ENCODE measurements around the gene NR5A2.

The NR5A2 gene

DNA sequence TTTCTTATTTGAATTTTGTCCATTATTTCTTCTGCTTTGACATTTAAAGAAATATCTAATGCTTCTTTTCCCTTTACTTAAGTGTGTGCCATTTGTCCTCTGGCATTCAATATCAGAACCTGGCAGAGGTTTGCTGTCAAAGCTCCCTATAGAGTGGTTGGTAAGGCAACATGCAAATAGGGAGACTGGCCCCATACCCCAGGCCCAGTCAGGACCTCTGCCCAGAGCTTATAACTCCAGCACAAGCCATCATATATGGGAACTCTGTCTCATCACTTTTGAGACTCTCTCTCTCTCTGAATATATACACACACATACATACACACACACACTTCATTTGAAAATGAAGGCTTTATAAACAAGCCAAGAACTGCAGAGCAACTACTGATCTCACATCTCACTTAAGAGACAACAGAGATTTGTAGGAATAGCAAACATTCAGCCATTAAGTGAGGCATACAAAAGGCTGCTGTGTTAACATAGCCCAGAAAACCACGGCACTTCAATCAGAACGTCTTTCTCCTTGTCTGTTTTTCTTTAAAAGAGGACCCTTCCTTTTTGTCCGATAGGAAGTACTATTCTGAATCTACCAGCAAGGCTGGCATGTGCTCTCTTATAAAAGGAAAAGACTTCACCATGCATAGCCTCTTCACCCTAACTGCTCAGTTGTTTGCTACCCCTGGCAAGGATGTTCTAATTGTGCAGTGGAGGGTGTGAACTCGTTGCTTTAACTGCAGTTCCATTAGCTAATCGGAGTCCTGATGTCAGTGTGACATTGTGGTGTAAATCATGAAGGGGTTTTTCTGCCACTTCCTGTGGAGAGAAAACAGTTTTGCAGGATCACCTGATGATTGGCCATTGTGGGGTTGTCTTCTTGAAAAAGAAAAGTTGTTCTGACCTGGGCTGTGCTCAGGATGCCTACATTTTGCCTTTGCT is 101.7 kb downstream of the NR5A2 start:
- peak; percentile 13 for DNase-seq

DNA sequence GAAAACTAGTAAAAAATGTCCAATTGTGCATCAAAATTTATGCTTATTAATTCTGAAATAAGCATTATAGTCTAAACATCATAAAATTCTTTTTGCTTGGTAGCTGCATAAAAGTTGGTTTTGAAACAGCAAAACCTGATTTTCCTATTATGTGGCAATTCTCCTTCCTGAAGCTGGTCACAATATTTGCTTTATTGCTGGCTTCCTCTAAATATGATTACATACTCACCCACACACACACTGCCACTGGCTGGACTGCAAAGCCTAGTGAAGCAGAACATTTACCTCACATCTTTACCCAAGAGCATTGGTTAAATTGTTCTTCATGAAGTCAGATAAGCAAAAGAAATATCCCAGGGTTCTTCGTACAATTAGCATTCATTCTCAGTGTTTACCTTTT is 103.0 kb downstream of the NR5A2 start:
- peak; percentile 13 for DNase-seq

DNA sequence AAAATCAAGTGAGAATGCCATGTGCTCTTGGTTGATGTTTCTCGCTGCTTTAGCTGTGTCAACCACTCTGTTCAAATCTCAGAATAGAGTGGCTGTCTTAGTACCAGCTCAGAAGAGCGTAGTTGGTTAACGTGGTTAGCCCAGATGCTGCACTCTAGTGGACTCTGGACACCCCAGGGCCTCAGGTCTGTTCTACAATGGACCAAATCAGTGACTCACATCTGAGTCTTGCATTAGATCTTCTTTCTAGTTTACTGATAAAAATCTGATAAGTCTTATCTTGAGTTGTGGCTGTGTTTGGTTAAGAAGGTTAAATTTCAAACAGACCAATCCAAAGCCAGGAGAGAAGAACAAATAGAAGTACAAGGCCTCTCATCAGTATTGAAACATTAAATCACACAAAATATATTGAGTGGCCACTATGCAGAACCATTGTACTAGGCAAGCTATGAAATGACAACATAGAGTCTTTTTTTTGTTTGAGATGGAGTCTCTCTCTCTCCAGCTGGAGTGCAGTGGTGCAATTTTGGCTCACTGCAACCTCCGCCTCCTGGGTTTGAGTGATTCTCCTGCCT is 104.1 kb downstream of the NR5A2 start:
- no peak for DNase-seq

- DNase-seq: no peak
Measured at GRCh38 chr1:200133123-200133522, 105.6 kb downstream of the NR5A2 start.

- DNase-seq: no peak
Measured at GRCh38 chr1:200134116-200134515, 106.6 kb downstream of the NR5A2 start.

- DNase-seq: no peak
Measured at GRCh38 chr1:200136384-200136783, 108.9 kb downstream of the NR5A2 start.

DNA sequence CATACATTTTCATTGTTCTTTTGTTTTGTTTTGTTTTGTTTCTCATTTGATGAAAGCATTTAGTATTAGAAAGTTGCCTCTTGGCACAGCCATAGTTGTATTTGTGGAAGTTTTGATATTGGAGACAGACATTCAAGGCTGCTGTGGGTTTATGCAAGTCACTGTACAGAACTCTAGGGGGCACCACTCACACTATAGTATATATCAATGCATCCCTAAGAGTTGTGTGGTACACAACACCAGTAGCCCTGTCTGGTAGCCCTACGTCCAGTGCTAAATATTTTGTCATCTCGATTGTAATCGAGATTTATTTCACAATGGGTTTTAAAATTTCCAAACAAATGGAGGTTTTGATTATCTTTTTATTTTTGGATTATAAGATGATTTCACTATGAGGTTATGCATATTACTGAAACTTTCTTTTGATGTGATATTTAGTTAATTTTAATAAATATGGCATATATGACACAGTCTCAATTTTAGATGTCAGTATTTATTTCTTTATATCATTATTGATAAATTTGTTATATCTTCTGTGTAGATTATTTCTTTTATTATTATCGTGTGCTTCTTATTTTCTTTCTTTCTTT is 112.2 kb downstream of the NR5A2 start:
- peak; percentile 13 for DNase-seq

- DNase-seq: no peak
Measured at GRCh38 chr1:200143347-200143746, 115.8 kb downstream of the NR5A2 start.

DNA sequence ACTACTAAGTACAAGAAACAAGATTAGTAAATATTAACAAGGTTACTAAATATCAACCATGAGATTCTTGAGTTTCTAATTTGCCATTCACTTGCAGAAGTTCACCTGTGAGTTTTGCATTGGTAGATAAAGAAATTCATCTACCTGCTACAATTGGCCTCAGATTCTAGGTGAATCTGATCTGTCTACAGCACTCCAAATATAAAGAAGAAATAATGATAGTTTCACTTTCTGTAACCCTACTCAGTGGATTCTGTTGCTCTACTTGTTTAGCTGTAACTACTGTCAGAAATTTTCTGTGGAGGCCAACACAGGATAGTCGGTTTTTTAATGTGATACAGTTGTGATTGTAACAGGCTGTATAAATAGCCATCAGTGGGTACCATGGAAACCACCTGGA is 118.6 kb downstream of the NR5A2 start:
- no peak for DNase-seq

- DNase-seq: no peak
Measured at GRCh38 chr1:200147094-200147493, 119.6 kb downstream of the NR5A2 start.

- no peak for DNase-seq
Measured at GRCh38 chr1:200147742-200148141, 120.2 kb downstream of the NR5A2 start.

DNA sequence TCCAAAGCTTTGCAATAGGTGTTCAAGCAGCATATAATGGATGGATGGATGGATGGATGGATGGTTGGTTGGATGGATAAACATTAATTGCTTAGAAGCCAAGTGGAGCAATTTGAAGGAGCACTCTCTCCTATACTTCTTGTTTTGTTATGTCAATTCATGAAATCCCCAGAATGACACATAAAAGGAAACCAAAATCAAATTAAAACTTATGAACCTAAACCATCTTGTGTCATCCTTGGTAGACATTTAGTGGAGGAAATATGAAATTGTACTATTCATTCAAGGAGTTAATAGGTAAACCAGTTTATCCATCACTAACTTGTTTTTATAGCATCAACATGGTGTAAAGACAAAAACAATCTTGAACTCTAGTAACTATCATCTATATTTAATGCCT is 122.5 kb downstream of the NR5A2 start:
- DNase-seq: no peak

- no peak for DNase-seq
Measured at GRCh38 chr1:200150721-200151120, 123.2 kb downstream of the NR5A2 start.

GRCh38 chr1:200152336-200152735 is 124.8 kb downstream of the NR5A2 start:
- DNase-seq: no peak

- no peak for DNase-seq
Measured at GRCh38 chr1:200153277-200154055, 126.0 kb downstream of the NR5A2 start.

- peak; percentile 66 for DNase-seq
Measured at GRCh38 chr1:200154069-200154767, 126.7 kb downstream of the NR5A2 start.

DNA sequence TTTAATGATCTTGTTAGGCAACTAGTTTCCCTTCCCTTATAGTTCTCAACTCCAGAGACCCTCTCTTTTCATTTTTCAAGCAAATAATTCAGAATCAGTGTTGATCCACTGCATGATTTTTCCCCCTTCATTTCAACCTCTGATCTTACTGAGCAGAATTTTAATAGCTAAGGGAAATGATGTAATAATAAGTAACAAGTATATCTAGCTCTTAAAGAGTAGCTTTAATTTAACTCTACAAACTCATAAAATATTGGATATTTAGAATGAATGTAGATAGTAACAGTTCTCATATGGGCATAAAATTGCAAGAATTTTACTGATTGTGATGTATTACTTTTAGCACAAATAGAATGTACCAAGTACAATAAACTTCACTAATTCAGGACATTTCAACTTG is 130.2 kb downstream of the NR5A2 start:
- DNase-seq: no peak

DNA sequence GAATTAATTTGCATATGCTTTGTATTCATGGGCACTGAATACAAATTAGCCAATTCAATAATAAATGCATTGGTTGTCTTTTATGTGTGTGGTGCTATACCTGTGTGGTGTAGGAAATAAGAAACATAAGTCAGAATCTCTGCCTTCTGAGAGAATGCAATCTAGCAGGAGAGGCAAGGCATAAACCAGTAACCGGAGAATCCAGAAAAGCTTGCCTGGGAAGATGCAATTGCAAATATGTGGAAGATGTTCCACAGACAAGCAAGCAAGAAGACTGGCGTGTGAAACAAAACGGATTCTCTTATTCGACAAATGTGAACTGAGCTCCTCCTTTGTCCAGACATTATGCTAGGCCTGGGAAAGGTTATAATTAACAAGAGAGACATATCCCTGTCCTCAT is 134.3 kb downstream of the NR5A2 start:
- no peak for DNase-seq

DNA sequence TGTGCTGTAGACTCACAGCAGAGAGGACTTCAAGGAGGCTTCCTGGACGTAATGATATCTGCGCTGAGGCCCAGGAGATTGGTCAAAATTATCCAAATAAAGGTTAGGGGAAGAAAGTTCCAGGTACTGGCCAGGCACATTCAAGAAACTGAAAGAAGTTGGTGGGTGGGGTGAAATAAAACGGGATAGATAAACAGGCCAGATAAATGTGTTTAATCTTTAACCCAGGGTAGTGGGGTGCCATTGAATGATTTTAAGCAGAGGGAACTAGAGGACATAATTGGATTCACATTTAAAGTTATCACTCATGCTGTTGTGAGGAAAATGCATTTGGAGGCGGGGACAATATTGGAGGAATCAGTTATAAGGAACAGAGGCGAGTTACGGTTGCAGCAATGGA is 134.7 kb downstream of the NR5A2 start:
- no peak for DNase-seq

DNA sequence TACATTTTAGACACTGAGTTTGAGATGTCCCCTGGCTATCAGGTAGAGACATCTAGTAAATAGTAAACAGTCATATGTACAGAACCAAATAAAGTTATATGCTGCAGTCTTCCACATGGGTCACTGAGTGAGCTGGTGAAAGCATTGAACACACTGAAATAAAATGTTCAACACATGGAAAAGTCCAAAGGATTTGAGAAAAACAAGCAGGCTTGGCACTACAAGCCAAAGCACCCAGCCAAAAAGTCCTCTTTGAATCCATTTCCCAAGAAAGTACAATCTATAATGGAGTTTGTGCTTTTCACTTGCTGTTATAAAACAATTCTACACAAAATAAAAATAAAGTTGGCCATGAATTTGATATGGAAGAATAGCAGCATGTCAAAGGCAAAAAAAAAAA is 135.4 kb downstream of the NR5A2 start:
- no peak for DNase-seq

- no peak for DNase-seq
Measured at GRCh38 chr1:200163911-200164310, 136.4 kb downstream of the NR5A2 start.

- DNase-seq: no peak
Measured at GRCh38 chr1:200165493-200166220, 138.1 kb downstream of the NR5A2 start.
